GM18870 (cell line): ENCODE results near the gene IL26.
A peak's percentile ranks its signal among the peaks of the same experiment; 100 is the strongest.
"Not testable (repeated sequence)": the region's sequence is repeated elsewhere in the genome, so short reads cannot be mapped to it uniquely, and the experiment has no call there.

ENCODE experiments used
- ATAC-seq: cut with Tn5 transposase; IDR thresholded peaks from one replicate; pipeline ENCODE4 v1.9.1; 2021; ENCODE audit warnings: moderate library complexity; ENCODE audit not compliant: unreplicated experiment

IL26 gene

GRCh38 chr12:68240079-68240478, 14.5 kb upstream of the IL26 start:
- ATAC-seq = no peak

GRCh38 chr12:68239309-68239982, 13.8 kb upstream of the IL26 start:
- no peak for ATAC-seq

- ATAC-seq = no peak
These were observed 12.0 kb upstream of the IL26 start for GRCh38 chr12:68237619-68238018.

- ATAC-seq = no peak
These were observed 11.5 kb upstream of the IL26 start for GRCh38 chr12:68237078-68237477.

- peak; percentile 61 for ATAC-seq
These were observed 10.9 kb upstream of the IL26 start for GRCh38 chr12:68236421-68237059.

GRCh38 chr12:68235576-68235975, 10.0 kb upstream of the IL26 start:
- ATAC-seq = no peak

- no peak for ATAC-seq
These were observed 8.5 kb upstream of the IL26 start for GRCh38 chr12:68234140-68234539.

- ATAC-seq = no peak
These were observed 7.9 kb upstream of the IL26 start for GRCh38 chr12:68233498-68233897.

GRCh38 chr12:68231691-68232090, 6.1 kb upstream of the IL26 start:
- no peak for ATAC-seq

- ATAC-seq = no peak
These were observed 5.6 kb upstream of the IL26 start for GRCh38 chr12:68231229-68231628.

GRCh38 chr12:68229956-68230355, 4.3 kb upstream of the IL26 start:
- no peak for ATAC-seq

GRCh38 chr12:68227356-68227755, 1.7 kb upstream of the IL26 start:
- ATAC-seq = no peak

- no peak for ATAC-seq
These were observed 861 bp downstream of the IL26 start for GRCh38 chr12:68224613-68225285.

- ATAC-seq = peak; percentile 96
These were observed 2.4 kb downstream of the IL26 start for GRCh38 chr12:68223067-68223747.

GRCh38 chr12:68222326-68222725, 3.3 kb downstream of the IL26 start:
- no peak for ATAC-seq

GRCh38 chr12:68221497-68221896, 4.1 kb downstream of the IL26 start:
- ATAC-seq = no peak

GRCh38 chr12:68210875-68211274, 14.7 kb downstream of the IL26 start:
- no peak for ATAC-seq

GRCh38 chr12:68209048-68209728, 16.4 kb downstream of the IL26 start:
- ATAC-seq = not testable (repeated sequence)

GRCh38 chr12:68207276-68207675, 18.3 kb downstream of the IL26 start:
- no peak for ATAC-seq

- no peak for ATAC-seq
These were observed 19.2 kb downstream of the IL26 start for GRCh38 chr12:68206446-68206845.

- ATAC-seq = no peak
These were observed 22.1 kb downstream of the IL26 start for GRCh38 chr12:68203460-68203875.
